HepG2 (cell line): ENCODE measurements around the gene DNAJC13. TPM values are rescaled to one million over a fixed set of nuclear protein-coding genes. Genes with fewer than 3 reads are reported as not detected.

ENCODE experiments used
- BHLHE40 ChIP-seq: IDR thresholded peaks from 2 replicates; pipeline ENCODE4 v1.6.1; 2011; ENCODE audit warnings: low read length, improper control_type of control experiment
- DPF2 ChIP-seq: sonication (generic); formaldehyde crosslinking; IDR thresholded peaks from 2 replicates; pipeline ENCODE4 v1.4.0; 2020; ENCODE audit warnings: mild to moderate bottlenecking, low read depth, missing genetic modification reagents, borderline replicate concordance
- FLYWCH1 ChIP-seq: sonication (generic); formaldehyde crosslinking; IDR thresholded peaks from 2 replicates; pipeline ENCODE4 v1.8.1; 2023; ENCODE audit warnings: mild to moderate bottlenecking, missing genetic modification reagents
- FOXK2 ChIP-seq: fragments of 450-650 bp; IDR thresholded peaks from 2 replicates; pipeline ENCODE4 v1.6.1; 2016
- HDAC6 ChIP-seq: fragments of 200-600 bp; sonication (generic); IDR thresholded peaks from 2 replicates; pipeline ENCODE4 v1.7.0; 2017; ENCODE audit warnings: mild to moderate bottlenecking, antibody characterized with exemption, low read length, low read depth
- HMG20B ChIP-seq: conservative IDR thresholded peaks from 2 replicates; pipeline ENCODE4 v1.6.1; 2016; ENCODE audit warnings: missing genetic modification reagents, missing compliant biosample characterization
- HMGA1 ChIP-seq: sonication (generic); formaldehyde crosslinking; conservative IDR thresholded peaks from 2 replicates; pipeline ENCODE4 v1.4.0; 2020; ENCODE audit warnings: missing genetic modification reagents
- HNRNPH1 ChIP-seq: fragments of 200-400 bp; formaldehyde crosslinking; optimal IDR thresholded peaks from 2 replicates; pipeline ENCODE3; 2017; ENCODE audit warnings: mild to moderate bottlenecking, low read depth, low read length
- IRX3 ChIP-seq: sonication (generic); formaldehyde crosslinking; IDR thresholded peaks from 2 replicates; pipeline ENCODE4 v1.8.1; 2023; ENCODE audit warnings: mild to moderate bottlenecking, low read depth, missing genetic modification reagents, borderline replicate concordance
- NAIF1 ChIP-seq: sonication (generic); formaldehyde crosslinking; IDR thresholded peaks from 2 replicates; pipeline ENCODE4 v1.5.0; 2020; ENCODE audit warnings: mild to moderate bottlenecking, missing genetic modification reagents, borderline replicate concordance
- NBN ChIP-seq: fragments of 450-650 bp; conservative IDR thresholded peaks from 2 replicates; pipeline ENCODE4 v1.6.1; 2017
- PBX3 ChIP-seq: sonication (generic); formaldehyde crosslinking; IDR thresholded peaks from 2 replicates; pipeline ENCODE4 v1.8.1; 2023; ENCODE audit warnings: missing genetic modification reagents, inconsistent platforms, borderline replicate concordance
- PHF8 ChIP-seq: sonication (generic); formaldehyde crosslinking; IDR thresholded peaks from 2 replicates; pipeline ENCODE4 v1.5.0; 2020; ENCODE audit warnings: missing genetic modification reagents
- POLR2G ChIP-seq: fragments of 200-400 bp; formaldehyde crosslinking; IDR thresholded peaks from 2 replicates; pipeline ENCODE4 v1.6.1; 2018; ENCODE audit warnings: mild to moderate bottlenecking, low read depth, low read length, moderate library complexity
- RARG ChIP-seq: sonication (generic); formaldehyde crosslinking; IDR thresholded peaks from 2 replicates; pipeline ENCODE4 v1.4.0; 2020; ENCODE audit warnings: low read depth, mild to moderate bottlenecking, missing genetic modification reagents
- TARDBP ChIP-seq: sonication (generic); formaldehyde crosslinking; IDR thresholded peaks from 2 replicates; pipeline ENCODE4 v1.8.0; 2022; ENCODE audit warnings: mild to moderate bottlenecking, missing genetic modification reagents
- U2AF1 ChIP-seq: fragments of 200-400 bp; formaldehyde crosslinking; optimal IDR thresholded peaks from 2 replicates; pipeline ENCODE3; 2017; ENCODE audit warnings: mild to moderate bottlenecking, low read depth, low read length
- ZBTB2 ChIP-seq: sonication (generic); formaldehyde crosslinking; IDR thresholded peaks from 2 replicates; pipeline ENCODE4 v1.8.0; 2022; ENCODE audit warnings: low read depth, missing genetic modification reagents
- ZBTB26 ChIP-seq: IDR thresholded peaks from 2 replicates; pipeline ENCODE4 v1.6.1; 2016; ENCODE audit warnings: missing compliant biosample characterization, missing genetic modification reagents, borderline replicate concordance
- ZBTB44 ChIP-seq: sonication (generic); formaldehyde crosslinking; IDR thresholded peaks from 2 replicates; pipeline ENCODE4 v1.4.0; 2020; ENCODE audit warnings: missing genetic modification reagents
- ZFP41 ChIP-seq: sonication (generic); formaldehyde crosslinking; IDR thresholded peaks from 2 replicates; pipeline ENCODE4 v1.4.0; 2020; ENCODE audit warnings: mild to moderate bottlenecking, missing genetic modification reagents, borderline replicate concordance
- ZKSCAN1 ChIP-seq: fragments of 150-350 bp; IDR thresholded peaks from 2 replicates; pipeline ENCODE4 v1.6.1; 2014; ENCODE audit warnings: low read length
- ZNF24 ChIP-seq: fragments of 450-650 bp; IDR thresholded peaks from 2 replicates; pipeline ENCODE4 v1.6.1; 2017; ENCODE audit warnings: antibody characterized with exemption, mild to moderate bottlenecking
- ZNF331 ChIP-seq: sonication (generic); formaldehyde crosslinking; IDR thresholded peaks from 2 replicates; pipeline ENCODE4 v1.4.0; 2020; ENCODE audit warnings: missing genetic modification reagents
- ZNF703 ChIP-seq: sonication (generic); formaldehyde crosslinking; IDR thresholded peaks from 2 replicates; pipeline ENCODE4 v1.5.1; 2020; ENCODE audit warnings: missing genetic modification reagents, mild to moderate bottlenecking, moderate library complexity, borderline replicate concordance
- polyA plus RNA-seq, 8 experiments: library from polyadenylated mRNA; depleted of rRNA in 3 of 8; stranded (reverse) in 7 of 8; unstranded in 1 of 8; fragments of >200 nt; fragmentation: Illumina TruSeq in 4 of 8; extraction: Trizol in 4 of 8; gene quantifications; 2 replicates each; pipeline versions ENCODE4 v1.2.1 to v1.2.3, GENCODE V29; 2011 to 2016; ENCODE audit warnings: low read depth in 4 of 8, missing spikeins in 1 of 8, mixed read lengths in 1 of 8; ENCODE audit not compliant: insufficient read depth in 1 of 8
- total RNA-seq, 5 experiments: library from RNA; depleted of rRNA; stranded (reverse); fragments of >200 nt; fragmentation: Illumina TruSeq; extraction: Trizol; gene quantifications; 2 replicates each; pipeline ENCODE4 v1.2.3, GENCODE V29; 2016; ENCODE audit warnings: low read depth in 1 of 5

DNAJC13 gene
- total and polyA plus RNA-seq, 2 of the 13 experiments (the other 11 are each of a cell fraction or from before 2014, with no cell fraction given): 9.1 to 26.2 TPM

- TF ChIP-seq ZNF24 (no peak), FOXK2 (0 out of 2 replicates have a peak, but pooled peaks have one; percentile 25), ZBTB2 (CRISPR knock-in tag) (no peak), RARG (CRISPR knock-in tag) (no peak), HMGA1 (no peak), ZBTB26 (CRISPR knock-in tag) (0 out of 2 replicates have a peak, but pooled peaks have one; percentile 2), NAIF1 (CRISPR knock-in tag) (no peak), BHLHE40 (no peak), TARDBP (CRISPR knock-in tag) (no peak), PBX3 (0 out of 2 replicates have a peak, but pooled peaks have one; percentile 41), HDAC6 (no peak), ZKSCAN1 (no peak), IRX3 (CRISPR knock-in tag) (no peak), U2AF1 (no peak), POLR2G (peak; percentile 21; the same call in 1 of the 2 replicates), ZNF331 (CRISPR knock-in tag) (0 out of 2 replicates have a peak, but pooled peaks have one; percentile 12), HMG20B (CRISPR knock-in tag) (no peak), ZNF703 (no peak), PHF8 (no peak), DPF2 (CRISPR knock-in tag) (no peak), ZFP41 (CRISPR knock-in tag) (no peak), HNRNPH1 (no peak), ZBTB44 (CRISPR knock-in tag) (no peak), NBN (no peak), FLYWCH1 (CRISPR knock-in tag) (no peak)
These were observed 551 bp downstream of the DNAJC13 start (continued) for GRCh38 chr3:132417695-132418411.
